OCI-LY3 (cell line): ENCODE results near the gene BCL11A.

ENCODE experiments used
- H2AFZ ChIP-seq: fragments of 200-600, 300-600 bp; shearing (Covaris generic); 2 replicates; pipeline ENCODE4 v1.6.0; 2014; ENCODE audit warnings: antibody characterized with exemption, low read depth, low read length
- H3K27ac ChIP-seq: fragments of 200-600, 300-600 bp; sonication (generic); 2 replicates; pipeline ENCODE4 v1.5.1; 2014; ENCODE audit warnings: mild to moderate bottlenecking, low read length, moderate library complexity, mixed read lengths
- H3K27me3 ChIP-seq: fragments of 200-600, 300-600 bp; sonication (generic); 2 replicates; pipeline ENCODE4 v1.6.1; 2014; ENCODE audit warnings: low read depth, low read length, mixed read lengths
- H3K36me3 ChIP-seq: fragments of 200-600, 300-600 bp; sonication (generic); replicated peaks from 2 replicates; pipeline ENCODE3; 2014; ENCODE audit warnings: low read depth, low read length, mixed read lengths
- H3K4me1 ChIP-seq: fragments of 300-600, 200-600 bp; sonication (generic); 2 replicates; pipeline ENCODE4 v1.6.1; 2014; ENCODE audit warnings: low read length, mixed read lengths
- H3K4me2 ChIP-seq: fragments of 200-600, 300-600 bp; sonication (generic); 2 replicates; pipeline ENCODE4 v1.6.1; 2014; ENCODE audit warnings: low read length, mixed read lengths
- H3K4me3 ChIP-seq: fragments of 300-600, 200-600 bp; sonication (generic); 2 replicates; pipeline ENCODE4 v1.5.1; 2014; ENCODE audit warnings: antibody characterized with exemption, mild to moderate bottlenecking, low read length, moderate library complexity
- H3K79me2 ChIP-seq: fragments of 300-600, 200-600 bp; shearing (Covaris generic); 2 replicates; pipeline ENCODE4 v1.6.1; 2014; ENCODE audit warnings: mild to moderate bottlenecking, low read length, mixed read lengths
- H3K9ac ChIP-seq: fragments of 300-600, 200-600 bp; shearing (Covaris generic); 2 replicates; pipeline ENCODE4 v1.6.0; 2014; ENCODE audit warnings: mild to moderate bottlenecking, low read length, moderate library complexity
- H3K9me3 ChIP-seq: fragments of 200-600, 300-600 bp; shearing (Covaris generic); 2 replicates; pipeline ENCODE4 v1.6.1; 2014; ENCODE audit warnings: low read length, mixed read lengths; ENCODE audit not compliant: insufficient read depth
- H4K20me1 ChIP-seq: fragments of 200-600, 300-600 bp; sonication (generic); 2 replicates; pipeline ENCODE4 v1.6.1; 2016; ENCODE audit warnings: low read length, mixed read lengths; ENCODE audit not compliant: insufficient read depth
- EZH2phosphoT487 ChIP-seq: fragments of 200-600 bp; shearing (Covaris generic); IDR thresholded peaks from 2 replicates; pipeline ENCODE4 v1.6.1; 2018; ENCODE audit warnings: antibody characterized with exemption, mixed run types, low read depth
- TF ChIP-seq, protein P1 (sequence below): fragments of 200-600, 300-600 bp; sonication (generic); IDR thresholded peaks from 2 replicates; pipeline ENCODE4 v1.5.1; 2014; ENCODE audit warnings: antibody characterized with exemption, low read length, low read depth

BCL11A gene

DNA sequence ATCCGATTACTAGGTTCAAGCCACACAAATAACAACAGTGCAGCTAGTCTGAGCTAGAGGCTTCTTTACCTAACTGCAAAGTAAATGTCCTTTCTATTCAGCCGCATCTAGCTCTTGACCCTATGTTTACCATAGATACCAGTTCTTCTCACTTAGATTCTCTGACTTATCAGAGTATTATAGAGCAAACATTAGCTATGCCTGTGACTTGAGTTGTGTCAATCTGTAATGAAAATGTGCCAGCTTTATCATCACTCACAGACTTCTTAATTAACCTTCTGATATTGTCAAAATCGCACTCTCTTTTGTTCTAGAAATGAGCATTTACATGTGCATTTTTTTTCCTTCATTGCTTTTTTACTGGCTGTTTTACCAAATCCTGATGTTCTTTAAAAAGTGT, 79.9 kb downstream of the BCL11A start:
- H3K36me3 ChIP-seq = peaks cover 78% of the 10 kb centered on the region
- H3K4me2 ChIP-seq = no peak overlapping the region
- peaks cover 99% of the 10 kb centered on the region for H4K20me1 ChIP-seq
- H3K27ac ChIP-seq = no peak overlapping the region
- H3K4me1 ChIP-seq = peaks cover 72% of the 10 kb centered on the region
- H3K79me2 ChIP-seq = peaks cover 100% of the 10 kb centered on the region
- H2AFZ ChIP-seq = no peak overlapping the region
- H3K4me3 ChIP-seq = no peak overlapping the region
- H3K27me3 ChIP-seq = no peaks in the 10 kb centered on the region
- H3K9ac ChIP-seq = no peak overlapping the region
- no peak for TF ChIP-seq EZH2phosphoT487
- TF ChIP-seq, protein P1, sequence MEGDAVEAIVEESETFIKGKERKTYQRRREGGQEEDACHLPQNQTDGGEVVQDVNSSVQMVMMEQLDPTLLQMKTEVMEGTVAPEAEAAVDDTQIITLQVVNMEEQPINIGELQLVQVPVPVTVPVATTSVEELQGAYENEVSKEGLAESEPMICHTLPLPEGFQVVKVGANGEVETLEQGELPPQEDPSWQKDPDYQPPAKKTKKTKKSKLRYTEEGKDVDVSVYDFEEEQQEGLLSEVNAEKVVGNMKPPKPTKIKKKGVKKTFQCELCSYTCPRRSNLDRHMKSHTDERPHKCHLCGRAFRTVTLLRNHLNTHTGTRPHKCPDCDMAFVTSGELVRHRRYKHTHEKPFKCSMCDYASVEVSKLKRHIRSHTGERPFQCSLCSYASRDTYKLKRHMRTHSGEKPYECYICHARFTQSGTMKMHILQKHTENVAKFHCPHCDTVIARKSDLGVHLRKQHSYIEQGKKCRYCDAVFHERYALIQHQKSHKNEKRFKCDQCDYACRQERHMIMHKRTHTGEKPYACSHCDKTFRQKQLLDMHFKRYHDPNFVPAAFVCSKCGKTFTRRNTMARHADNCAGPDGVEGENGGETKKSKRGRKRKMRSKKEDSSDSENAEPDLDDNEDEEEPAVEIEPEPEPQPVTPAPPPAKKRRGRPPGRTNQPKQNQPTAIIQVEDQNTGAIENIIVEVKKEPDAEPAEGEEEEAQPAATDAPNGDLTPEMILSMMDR = no peak
- no peaks in the 10 kb centered on the region for H3K9me3 ChIP-seq

DNA sequence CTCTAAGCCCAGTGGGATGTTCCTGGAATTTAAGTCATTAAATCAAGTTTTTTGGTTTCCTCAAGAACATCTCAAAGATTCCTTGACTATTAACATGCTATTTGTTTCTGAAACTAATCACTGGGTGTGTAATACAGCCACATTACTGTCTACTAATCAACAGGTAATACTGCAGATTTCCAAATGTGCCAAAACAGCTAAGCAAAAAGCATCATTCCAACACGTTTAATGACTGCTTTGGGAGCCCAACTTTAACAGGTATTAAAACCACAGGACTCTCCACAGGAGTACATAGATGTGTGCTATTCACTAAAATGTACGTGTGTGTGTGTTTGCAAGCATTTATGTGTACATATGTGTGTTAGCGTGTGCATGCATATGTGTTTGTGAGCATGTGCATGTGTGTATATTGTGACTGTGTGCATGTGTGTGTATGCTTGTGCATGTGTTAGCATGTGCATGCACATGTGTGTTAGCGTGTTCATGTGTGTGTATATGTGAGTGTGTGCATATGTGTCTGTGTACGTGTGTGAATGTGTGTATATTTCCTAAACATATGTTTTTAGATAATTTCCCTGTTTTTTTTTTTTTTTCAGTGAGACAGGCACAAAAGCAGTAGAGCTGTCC, 80.7 kb downstream of the BCL11A start:
- peaks cover 100% of the 10 kb centered on the region for H3K79me2 ChIP-seq
- peaks cover 81% of the 10 kb centered on the region for H3K36me3 ChIP-seq
- no peaks in the 10 kb centered on the region for H3K9me3 ChIP-seq
- TF ChIP-seq EZH2phosphoT487 = no peak
- TF ChIP-seq, protein P1 = no peak
- no peak overlapping the region for H2AFZ ChIP-seq
- H3K27ac ChIP-seq = no peak overlapping the region
- no peak overlapping the region for H3K9ac ChIP-seq
- H3K4me2 ChIP-seq = no peak overlapping the region
- H3K4me3 ChIP-seq = no peak overlapping the region
- H3K4me1 ChIP-seq = peaks cover 71% of the 10 kb centered on the region
- peaks cover 96% of the 10 kb centered on the region for H4K20me1 ChIP-seq
- no peaks in the 10 kb centered on the region for H3K27me3 ChIP-seq

DNA sequence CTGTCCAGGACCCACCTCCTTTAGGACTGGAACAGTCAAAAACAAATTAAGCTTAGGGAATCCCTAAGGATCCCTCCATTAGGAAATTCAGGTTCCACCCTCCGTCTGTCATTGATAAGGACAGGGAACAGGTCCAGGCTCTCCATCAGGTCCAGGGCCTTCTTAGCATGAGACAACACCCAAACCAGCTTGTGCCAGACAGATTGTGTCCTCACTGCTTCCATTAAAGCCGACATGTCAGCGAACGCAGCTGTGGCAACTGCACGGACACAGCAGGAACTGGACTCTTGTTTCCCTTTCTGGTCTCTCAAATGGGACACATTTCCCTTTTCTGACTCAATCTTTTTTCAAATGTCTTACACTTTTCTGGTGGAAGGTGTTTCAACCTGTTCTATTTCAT, 81.4 kb downstream of the BCL11A start:
- H3K9ac ChIP-seq = no peak overlapping the region
- no peak overlapping the region for H3K4me3 ChIP-seq
- no peaks in the 10 kb centered on the region for H3K9me3 ChIP-seq
- peaks cover 64% of the 10 kb centered on the region for H3K4me1 ChIP-seq
- H3K4me2 ChIP-seq = no peak overlapping the region
- H3K27me3 ChIP-seq = no peaks in the 10 kb centered on the region
- peaks cover 79% of the 10 kb centered on the region for H3K36me3 ChIP-seq
- H3K27ac ChIP-seq = no peak overlapping the region
- H2AFZ ChIP-seq = no peak overlapping the region
- TF ChIP-seq EZH2phosphoT487 = no peak
- TF ChIP-seq, protein P1 = no peak
- H4K20me1 ChIP-seq = peaks cover 89% of the 10 kb centered on the region
- peaks cover 96% of the 10 kb centered on the region for H3K79me2 ChIP-seq

DNA sequence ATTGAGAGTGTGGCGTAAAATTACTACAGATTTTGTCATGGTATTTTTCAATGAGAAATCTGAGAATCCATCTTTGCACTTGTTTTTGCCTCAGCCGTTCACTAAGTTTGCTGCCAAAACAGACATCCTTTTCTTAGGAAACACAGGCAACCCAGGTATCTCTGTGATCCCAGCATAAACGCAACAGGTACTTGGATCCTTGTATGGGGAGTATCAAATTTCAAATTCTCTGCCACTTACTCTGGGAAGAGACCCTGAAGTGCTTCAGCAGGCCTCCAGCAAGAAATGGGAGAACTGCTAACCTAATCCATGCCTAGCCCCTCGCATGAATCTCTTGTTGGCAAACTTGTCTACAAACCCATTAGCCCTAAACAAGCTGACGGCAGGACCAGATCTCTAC, 83.1 kb downstream of the BCL11A start:
- no peak for TF ChIP-seq EZH2phosphoT487
- TF ChIP-seq, protein P1 = no peak
- Histone ChIP-seq H2AFZ (no peak overlapping the region), H3K4me2 (no peak overlapping the region), H3K27ac (peak overlapping the region; percentile 52; the same call in 1 of the 2 replicates), H3K9ac (no peak overlapping the region), H3K9me3 (no peaks in the 10 kb centered on the region), H3K27me3 (no peaks in the 10 kb centered on the region), H3K79me2 (peaks cover 95% of the 10 kb centered on the region), H3K4me1 (peaks cover 59% of the 10 kb centered on the region), H3K4me3 (no peak overlapping the region), H4K20me1 (peaks cover 82% of the 10 kb centered on the region), H3K36me3 (peaks cover 78% of the 10 kb centered on the region)
